Keratinocyte (primary cell): ENCODE measurements around the gene CASTOR2. TPM values are rescaled to one million over a fixed set of nuclear protein-coding genes. Genes with fewer than 3 reads are reported as not detected.

ENCODE experiments used
- DNase-seq: peaks from one replicate; pipeline ENCODE4 v3.0.0-alpha.2; 2011; ENCODE audit warnings: low read depth, missing footprints, low spot score
- FAIRE-seq: peaks from 2 replicates; lab custom pipeline; 2011; peaks lifted over from hg19 to GRCh38; lab: Jason Lieb, UNC
- H2AFZ ChIP-seq: 2 replicates; pipeline ENCODE4 v1.6.0; 2012; ENCODE audit warnings: low read length, control low read depth, inconsistent platforms; ENCODE audit not compliant: control insufficient read depth
- H3K27ac ChIP-seq: 2 replicates; pipeline ENCODE4 v1.5.1; 2011; ENCODE audit warnings: low read length; ENCODE audit not compliant: control insufficient read depth, insufficient read depth
- H3K27me3 ChIP-seq: 3 replicates; pipeline ENCODE4 v1.6.0; 2011; ENCODE audit warnings: low read length; ENCODE audit not compliant: control insufficient read depth, insufficient read depth; ENCODE audit errors: extremely low read depth
- H3K36me3 ChIP-seq, 2 experiments: 2 replicates in 1 of 2; 3 replicates in 1 of 2; pipeline ENCODE4 v1.5.1; 2011; ENCODE audit warnings: low read length in 2 of 2, mild to moderate bottlenecking in 1 of 2; ENCODE audit not compliant: control insufficient read depth in 2 of 2, insufficient read depth in 2 of 2; ENCODE audit errors: extremely low read depth in 1 of 2
- H3K4me1 ChIP-seq: 3 replicates; pipeline ENCODE4 v1.5.1; 2011; ENCODE audit warnings: low read length; ENCODE audit not compliant: control insufficient read depth, insufficient read depth; ENCODE audit errors: extremely low read depth
- H3K4me2 ChIP-seq: 3 replicates; pipeline ENCODE4 v1.6.0; 2011; ENCODE audit warnings: low read depth, low read length; ENCODE audit not compliant: control insufficient read depth, insufficient read depth; ENCODE audit errors: extremely low read depth
- H3K4me3 ChIP-seq, 3 experiments: fragments of 200-600 bp in 1 of 3; sonication (generic) in 1 of 3; 2 replicates in 2 of 3; 3 replicates in 1 of 3; pipeline ENCODE4 v1.5.1; 2011 to 2016; ENCODE audit warnings: low read length in 3 of 3, mild to moderate bottlenecking in 3 of 3, control low read depth in 2 of 3, inconsistent platforms in 1 of 3, low read depth in 1 of 3, mixed read lengths in 1 of 3, mixed run types in 1 of 3, moderate library complexity in 1 of 3; ENCODE audit not compliant: control insufficient read depth in 2 of 3, insufficient read depth in 2 of 3; ENCODE audit errors: extremely low read depth in 1 of 3
- H3K79me2 ChIP-seq: 2 replicates; pipeline ENCODE4 v1.6.0; 2012; ENCODE audit warnings: low read length; ENCODE audit not compliant: control insufficient read depth, insufficient read depth
- H3K9ac ChIP-seq: 3 replicates; pipeline ENCODE4 v1.6.0; 2011; ENCODE audit warnings: low read length; ENCODE audit not compliant: control insufficient read depth, insufficient read depth; ENCODE audit errors: extremely low read depth
- H3K9me1 ChIP-seq: 3 replicates; pipeline ENCODE4 v1.6.0; 2011; ENCODE audit warnings: low read length; ENCODE audit not compliant: control insufficient read depth, insufficient read depth; ENCODE audit errors: extremely low read depth
- H3K9me3 ChIP-seq: 2 replicates; pipeline ENCODE4 v1.5.1; 2012; ENCODE audit warnings: low read depth, low read length; ENCODE audit not compliant: control insufficient read depth
- H4K20me1 ChIP-seq: 3 replicates; pipeline ENCODE4 v1.6.0; 2011; ENCODE audit warnings: low read length; ENCODE audit not compliant: control insufficient read depth, insufficient read depth; ENCODE audit errors: extremely low read depth
- EZH2 ChIP-seq: IDR thresholded peaks from one replicate; pipeline ENCODE4 v1.6.1; 2012; ENCODE audit warnings: inconsistent platforms, mild to moderate bottlenecking, low read length, moderate library complexity
- dilution Hi-C: fragments of 300-500 bp; cut with MboI; formaldehyde crosslinking; loops from one replicate; pipeline ENCODE4 v1.7.0; 2020; ENCODE audit warnings: low sequenced_read_pairs; ENCODE audit not compliant: extremely low pct_ligation_motif_present
- polyA plus RNA-seq, 5 experiments: library from polyadenylated mRNA; depleted of rRNA in 3 of 5; stranded (reverse) in 3 of 5; stranded (forward) in 1 of 5; unstranded in 1 of 5; fragments of >200 nt; gene quantifications; 1 replicate in 1 of 5; 2 replicates in 3 of 5; 3 replicates in 1 of 5; pipeline versions ENCODE4 v1.2.1 to v1.2.3, GENCODE V29; 2011 to 2012; ENCODE audit warnings: missing spikeins in 2 of 5, low read depth in 1 of 5, low replicate concordance in 1 of 5
- TF ChIP-seq, protein P1 (sequence below), 3 experiments: IDR thresholded peaks in 1 of 3; conservative IDR thresholded peaks in 1 of 3; optimal IDR thresholded peaks in 1 of 3; 2 replicates in 2 of 3; 3 replicates in 1 of 3; pipeline versions ENCODE3 to v1.5.1; 2011; ENCODE audit warnings: low read length in 3 of 3, mild to moderate bottlenecking in 3 of 3, moderate library complexity in 2 of 3, control low read depth in 1 of 3, inconsistent platforms in 1 of 3; ENCODE audit not compliant: insufficient read depth in 2 of 3; ENCODE audit errors: extremely low read depth in 1 of 3

Gene CASTOR2
- polyA plus RNA-seq, 1 donor (not counting 4 experiments of a cell fraction or from before 2014, with no cell fraction given): 0.75 TPM

DNA sequence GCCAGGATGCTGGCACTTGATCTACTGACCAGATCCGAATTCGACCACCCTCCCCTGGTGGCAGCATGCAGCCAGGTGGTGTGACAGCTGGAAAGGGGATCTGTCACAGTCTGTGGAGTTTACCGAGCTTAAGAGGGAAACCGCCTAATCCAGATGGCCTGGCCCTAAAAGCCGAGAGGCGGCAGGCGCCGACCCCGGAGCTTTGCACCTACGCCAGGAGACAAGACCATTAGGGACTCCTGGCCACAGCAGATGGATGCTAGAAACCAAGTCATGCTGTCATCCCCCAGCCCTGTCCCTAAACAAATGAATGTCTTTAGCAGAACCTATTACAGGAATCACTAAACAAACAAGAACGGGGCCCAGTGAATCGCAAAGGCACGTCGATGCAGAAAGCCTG lies 81.4 kb downstream of the CASTOR2 start:
- FAIRE-seq (no peak), DNase-seq (no peak)
- Histone ChIP-seq H3K9me1 (no peaks in the 10 kb centered on the region), H3K27me3 (no peaks in the 10 kb centered on the region), H2AFZ (no peak overlapping the region), H3K27ac (no peak overlapping the region), H3K9ac (no peak overlapping the region), H3K4me3 (no peak overlapping the region), H4K20me1 (no peaks in the 10 kb centered on the region), H3K79me2 (no peaks in the 10 kb centered on the region), H3K36me3 (peaks cover 5 to 17% of the 10 kb centered on the region in 2 experiments), H3K4me2 (no peak overlapping the region), H3K9me3 (no peaks in the 10 kb centered on the region), H3K4me1 (peaks cover 7% of the 10 kb centered on the region)
- dilution Hi-C loops: no loop called here
- TF ChIP-seq, protein P1, sequence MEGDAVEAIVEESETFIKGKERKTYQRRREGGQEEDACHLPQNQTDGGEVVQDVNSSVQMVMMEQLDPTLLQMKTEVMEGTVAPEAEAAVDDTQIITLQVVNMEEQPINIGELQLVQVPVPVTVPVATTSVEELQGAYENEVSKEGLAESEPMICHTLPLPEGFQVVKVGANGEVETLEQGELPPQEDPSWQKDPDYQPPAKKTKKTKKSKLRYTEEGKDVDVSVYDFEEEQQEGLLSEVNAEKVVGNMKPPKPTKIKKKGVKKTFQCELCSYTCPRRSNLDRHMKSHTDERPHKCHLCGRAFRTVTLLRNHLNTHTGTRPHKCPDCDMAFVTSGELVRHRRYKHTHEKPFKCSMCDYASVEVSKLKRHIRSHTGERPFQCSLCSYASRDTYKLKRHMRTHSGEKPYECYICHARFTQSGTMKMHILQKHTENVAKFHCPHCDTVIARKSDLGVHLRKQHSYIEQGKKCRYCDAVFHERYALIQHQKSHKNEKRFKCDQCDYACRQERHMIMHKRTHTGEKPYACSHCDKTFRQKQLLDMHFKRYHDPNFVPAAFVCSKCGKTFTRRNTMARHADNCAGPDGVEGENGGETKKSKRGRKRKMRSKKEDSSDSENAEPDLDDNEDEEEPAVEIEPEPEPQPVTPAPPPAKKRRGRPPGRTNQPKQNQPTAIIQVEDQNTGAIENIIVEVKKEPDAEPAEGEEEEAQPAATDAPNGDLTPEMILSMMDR (optimal IDR thresholded peaks at IDR 0.05 in 1 of 3, IDR thresholded peaks at IDR 0.05 in 1 of 3, conservative IDR thresholded peaks at IDR 0.05 in 1 of 3; ENCODE audit: extremely low read depth in 1 of 3, insufficient read depth in 2 of 3, low read length in 3 of 3): no peak
- no peak for TF ChIP-seq EZH2

DNA sequence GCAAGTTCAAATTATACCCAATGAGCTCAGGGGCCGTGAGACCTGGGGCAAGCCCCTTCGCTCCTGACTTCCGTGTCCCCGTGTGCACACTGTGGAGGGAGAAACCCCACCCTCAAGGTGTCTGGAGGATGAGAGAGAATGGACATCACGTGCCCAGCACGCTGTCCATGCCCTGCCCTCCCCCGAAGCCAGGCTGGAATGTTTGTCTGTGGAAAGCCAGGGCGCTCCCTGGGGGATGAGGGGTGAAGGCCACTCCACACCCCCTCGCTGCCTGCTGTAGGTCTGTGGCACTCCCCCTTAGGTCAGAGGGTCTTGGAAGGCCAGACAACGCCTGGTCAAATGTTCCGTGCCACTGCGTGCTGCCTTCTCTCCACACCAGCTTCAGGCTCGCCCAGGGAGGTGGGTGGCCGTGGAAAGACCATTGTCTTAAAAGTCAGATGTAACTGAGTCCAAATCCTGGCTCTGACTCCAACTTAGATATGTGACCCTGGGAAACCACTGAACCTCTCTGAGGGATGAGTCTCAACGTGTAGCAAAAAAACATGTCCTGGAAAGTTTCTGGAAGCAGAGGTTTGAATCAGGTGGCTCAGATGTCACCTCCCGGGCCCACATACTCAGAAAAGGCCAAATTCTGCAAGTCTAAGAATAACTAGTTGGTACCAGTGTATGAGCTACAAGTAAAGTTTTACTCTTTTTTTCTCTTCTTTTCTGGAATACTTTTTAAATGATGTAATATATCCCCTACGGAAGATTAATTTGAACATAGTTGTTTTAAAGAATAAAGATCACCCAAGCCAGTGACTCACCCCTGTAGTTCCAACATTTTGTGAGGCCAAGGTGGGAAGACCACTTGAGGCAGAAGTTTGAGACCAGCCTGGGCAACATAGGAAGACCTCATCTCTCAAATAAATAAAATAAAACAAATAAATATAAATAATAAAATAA lies 84.2 kb downstream of the CASTOR2 start:
- Histone ChIP-seq H3K4me3 (no peak overlapping the region), H3K4me1 (peaks cover 7% of the 10 kb centered on the region), H3K79me2 (no peaks in the 10 kb centered on the region), H3K9me3 (no peaks in the 10 kb centered on the region), H3K4me2 (no peak overlapping the region), H2AFZ (no peak overlapping the region), H3K27ac (no peak overlapping the region), H3K36me3 (peaks cover 16 to 20% of the 10 kb centered on the region in 2 experiments), H3K9me1 (no peaks in the 10 kb centered on the region), H3K27me3 (no peaks in the 10 kb centered on the region), H4K20me1 (no peaks in the 10 kb centered on the region), H3K9ac (no peak overlapping the region)
- dilution Hi-C loops: no loop called here
- FAIRE-seq (no peak), DNase-seq (no peak)
- TF ChIP-seq, protein P1 (optimal IDR thresholded peaks at IDR 0.05 in 1 of 3, IDR thresholded peaks at IDR 0.05 in 1 of 3, conservative IDR thresholded peaks at IDR 0.05 in 1 of 3; ENCODE audit: extremely low read depth in 1 of 3, insufficient read depth in 2 of 3, low read length in 3 of 3): no peak
- TF ChIP-seq EZH2: no peak
